Thoracic aorta (tissue), 2 donors: ENCODE data around the gene CUL4A. TPM values are rescaled to one million over a fixed set of nuclear protein-coding genes. Genes with fewer than 3 reads are reported as not detected.

Experiments
- ATAC-seq: fragments of 150-250 bp; one replicate; pipeline ENCODE4 v1.8.0; 2017; ENCODE audit warnings: low read depth; ENCODE audit not compliant: insufficient number of reproducible peaks, low FRiP score
- DNase-seq: peaks from one replicate; pipeline ENCODE4 v3.0.0-alpha.2; 2020; ENCODE audit warnings: low spot score
- H3K27ac ChIP-seq, 2 donors: fragments of 200-600 bp; sonication (generic); 1 replicate in 1 of 2; 2 replicates in 1 of 2; pipeline ENCODE4 v1.5.1; 2016; ENCODE audit warnings: mild to moderate bottlenecking in 2 of 2, moderate library complexity in 2 of 2
- H3K27me3 ChIP-seq: fragments of 200-600 bp; sonication (generic); replicated peaks from 2 replicates; pipeline ENCODE4 v1.6.0; 2016; ENCODE audit warnings: mild to moderate bottlenecking; ENCODE audit not compliant: insufficient read depth
- H3K36me3 ChIP-seq: fragments of 200-600 bp; sonication (generic); one replicate; pipeline ENCODE4 v1.5.1; 2016
- H3K4me1 ChIP-seq, 2 donors: fragments of 200-600 bp; sonication (generic); 1 replicate in 1 of 2; 2 replicates in 1 of 2; pipeline versions ENCODE4 v1.5.1 to v1.6.0; 2016; ENCODE audit warnings: low read depth in 2 of 2, mild to moderate bottlenecking in 1 of 2; ENCODE audit not compliant: control insufficient read depth in 1 of 2
- H3K4me3 ChIP-seq: fragments of 200-600 bp; sonication (generic); 2 replicates; pipeline ENCODE4 v1.5.1; 2016; ENCODE audit warnings: mild to moderate bottlenecking
- H3K9me3 ChIP-seq: fragments of 200-600 bp; sonication (generic); 2 replicates; pipeline ENCODE4 v1.5.1; 2016
- total RNA-seq, 2 donors: library from RNA; depleted of rRNA; stranded (reverse); fragments of >200 nt; gene quantifications; one replicate each; pipeline versions ENCODE4 v1.1.0 to v1.2.3, GENCODE V29; 2016
- TF ChIP-seq, protein P1 (sequence below): fragments of 200-600 bp; sonication (generic); IDR thresholded peaks from one replicate; pipeline ENCODE4 v1.5.1; 2019; ENCODE audit warnings: antibody characterized with exemption

CUL4A gene
- total RNA-seq, 2 donors from 2014 or later: 112 to 156 TPM

DNA sequence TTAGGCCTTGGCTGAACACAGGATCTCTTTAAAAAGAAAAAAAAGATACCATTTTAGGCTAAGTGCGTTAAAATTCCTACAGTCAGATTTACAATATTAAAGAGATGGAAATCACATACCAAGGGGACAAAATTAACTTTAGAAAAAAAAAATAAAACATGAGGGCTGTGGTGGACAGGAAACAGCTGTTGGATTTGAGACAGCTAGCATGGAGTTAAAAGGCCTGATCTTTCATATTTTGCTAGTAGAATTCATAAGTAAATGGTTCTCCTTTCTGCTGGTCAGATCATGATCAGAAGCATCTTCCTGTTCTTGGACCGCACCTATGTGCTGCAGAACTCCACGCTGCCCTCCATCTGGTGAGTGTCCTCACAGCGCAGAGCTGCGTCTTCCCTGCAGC lies 19.7 kb downstream of the CUL4A start:
- DNase-seq (no peak), ATAC-seq (no peak)
- peaks cover 52% of the 10 kb centered on the region for H3K36me3 ChIP-seq

DNA sequence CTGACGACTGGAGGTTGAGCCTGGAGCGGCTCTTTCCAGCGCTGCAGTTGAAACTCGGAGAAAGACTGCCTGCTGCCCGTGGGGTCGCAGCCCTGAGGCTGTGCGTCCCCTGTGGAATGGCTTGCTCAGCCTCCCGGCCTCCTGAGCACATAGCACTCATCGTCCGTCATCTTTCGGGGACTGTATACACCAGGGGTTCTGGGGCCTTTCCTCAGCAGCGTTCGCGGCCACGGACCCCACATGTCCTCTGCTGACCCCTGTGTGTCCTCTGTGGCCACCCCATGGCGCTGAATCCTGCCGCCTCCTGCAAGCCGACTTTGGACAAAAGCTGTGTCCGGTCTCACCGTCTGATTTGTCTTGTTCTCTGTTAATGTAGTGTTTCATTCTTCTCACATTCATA lies 20.4 kb downstream of the CUL4A start:
- H3K36me3 ChIP-seq: peaks cover 45% of the 10 kb centered on the region
- no peak overlapping the region for H3K27ac ChIP-seq
- TF ChIP-seq, protein P1, sequence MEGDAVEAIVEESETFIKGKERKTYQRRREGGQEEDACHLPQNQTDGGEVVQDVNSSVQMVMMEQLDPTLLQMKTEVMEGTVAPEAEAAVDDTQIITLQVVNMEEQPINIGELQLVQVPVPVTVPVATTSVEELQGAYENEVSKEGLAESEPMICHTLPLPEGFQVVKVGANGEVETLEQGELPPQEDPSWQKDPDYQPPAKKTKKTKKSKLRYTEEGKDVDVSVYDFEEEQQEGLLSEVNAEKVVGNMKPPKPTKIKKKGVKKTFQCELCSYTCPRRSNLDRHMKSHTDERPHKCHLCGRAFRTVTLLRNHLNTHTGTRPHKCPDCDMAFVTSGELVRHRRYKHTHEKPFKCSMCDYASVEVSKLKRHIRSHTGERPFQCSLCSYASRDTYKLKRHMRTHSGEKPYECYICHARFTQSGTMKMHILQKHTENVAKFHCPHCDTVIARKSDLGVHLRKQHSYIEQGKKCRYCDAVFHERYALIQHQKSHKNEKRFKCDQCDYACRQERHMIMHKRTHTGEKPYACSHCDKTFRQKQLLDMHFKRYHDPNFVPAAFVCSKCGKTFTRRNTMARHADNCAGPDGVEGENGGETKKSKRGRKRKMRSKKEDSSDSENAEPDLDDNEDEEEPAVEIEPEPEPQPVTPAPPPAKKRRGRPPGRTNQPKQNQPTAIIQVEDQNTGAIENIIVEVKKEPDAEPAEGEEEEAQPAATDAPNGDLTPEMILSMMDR: no peak
- no peak for DNase-seq
- no peaks in the 10 kb centered on the region for H3K4me1 ChIP-seq
- H3K27me3 ChIP-seq: no peaks in the 10 kb centered on the region
- no peaks in the 10 kb centered on the region for H3K9me3 ChIP-seq
- ATAC-seq: no peak
- H3K4me3 ChIP-seq: no peak overlapping the region

More for the DNA sequence above, 19.7 kb downstream of the CUL4A start:
- H3K27ac ChIP-seq: no peak overlapping the region
- H3K4me1 ChIP-seq: no peaks in the 10 kb centered on the region
- TF ChIP-seq, protein P1: no peak
- H3K4me3 ChIP-seq: no peak overlapping the region
- H3K27me3 ChIP-seq: no peaks in the 10 kb centered on the region
- no peaks in the 10 kb centered on the region for H3K9me3 ChIP-seq

DNA sequence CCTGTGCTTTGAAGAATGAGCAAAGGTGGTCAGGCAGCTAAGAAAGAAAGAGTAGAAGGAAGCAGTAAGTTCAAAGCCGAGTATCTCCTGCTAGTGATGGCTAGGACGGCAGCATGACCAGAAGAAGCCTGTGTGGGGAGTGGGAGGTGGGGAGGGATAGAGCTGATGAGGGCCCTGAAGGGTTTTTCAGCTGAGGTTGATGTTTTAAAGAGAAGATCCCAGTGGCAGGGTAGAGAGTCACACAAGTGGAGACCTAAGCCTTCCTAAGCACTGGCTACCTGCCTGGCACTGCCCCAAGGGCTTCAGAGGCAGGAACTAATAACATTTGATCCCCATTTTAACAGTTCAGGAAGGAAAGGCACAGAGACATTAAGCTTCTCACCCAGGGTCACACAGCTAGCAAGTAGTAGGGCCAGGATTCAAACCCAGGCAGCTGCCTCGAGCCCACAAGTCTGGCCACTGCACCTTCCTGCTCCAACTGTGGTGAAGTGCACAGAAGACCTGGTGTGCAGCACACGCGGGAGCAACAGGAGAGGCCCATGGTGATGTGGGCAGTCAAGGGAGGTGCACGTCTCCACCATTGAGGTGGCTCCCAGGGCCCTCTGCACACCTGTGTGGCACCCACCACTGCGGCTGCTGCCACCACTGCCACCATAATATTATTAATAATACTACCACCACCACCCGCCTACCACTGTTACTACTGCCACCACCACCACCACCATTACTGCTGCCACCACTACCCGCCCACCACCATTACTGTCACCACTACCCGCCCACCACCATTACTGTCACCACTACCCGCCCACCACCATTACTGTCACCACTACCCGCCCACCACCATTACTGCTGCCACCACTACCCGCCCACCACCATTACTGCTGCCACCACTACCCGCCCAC lies 22.1 kb downstream of the CUL4A start:
- Histone ChIP-seq H3K27me3 (no peaks in the 10 kb centered on the region), H3K4me1 (no peaks in the 10 kb centered on the region), H3K36me3 (peaks cover 38% of the 10 kb centered on the region), H3K27ac (no peak overlapping the region), H3K4me3 (no peak overlapping the region), H3K9me3 (no peaks in the 10 kb centered on the region)
- ATAC-seq (no peak), DNase-seq (no peak)
- TF ChIP-seq, protein P1: no peak

DNA sequence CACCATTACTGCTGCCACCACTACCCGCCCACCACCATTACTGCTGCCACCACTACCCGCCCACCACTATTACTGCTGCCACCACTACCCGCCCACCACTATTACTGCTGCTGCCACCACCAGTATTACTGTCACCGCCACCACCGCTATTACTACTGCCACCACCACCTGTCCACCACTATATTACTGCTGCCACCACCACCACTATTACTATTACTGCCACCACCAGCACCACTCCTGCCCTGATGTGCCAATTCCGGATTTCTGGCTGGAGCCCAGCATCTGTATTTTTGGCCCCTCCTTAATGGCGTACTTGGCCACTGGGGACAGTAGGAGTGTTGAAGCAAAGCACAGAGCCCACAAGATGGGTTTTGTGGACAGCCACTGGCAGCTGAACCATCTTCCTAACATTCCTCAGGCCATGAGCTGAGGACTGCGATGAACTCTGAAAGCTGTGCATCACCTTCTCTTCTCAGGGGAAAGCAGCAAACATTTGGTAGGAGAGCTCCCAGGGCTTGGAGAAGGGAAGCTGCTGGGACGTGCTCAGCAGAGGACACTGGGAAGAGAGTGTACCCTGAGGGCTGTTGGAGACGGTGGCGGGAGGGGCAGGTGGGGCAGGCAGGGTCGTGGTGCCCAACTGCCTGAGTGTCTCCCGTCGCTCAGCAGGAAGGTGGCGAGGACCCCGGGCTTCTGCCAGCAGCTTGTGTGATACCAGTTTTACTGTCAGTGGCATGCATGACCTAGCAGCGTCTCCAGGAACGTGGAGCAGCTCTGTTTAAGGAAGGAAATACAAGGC lies 23.0 kb downstream of the CUL4A start:
- ATAC-seq: no peak
- Histone ChIP-seq H3K4me1 (no peaks in the 10 kb centered on the region), H3K9me3 (no peaks in the 10 kb centered on the region), H3K36me3 (peaks cover 44% of the 10 kb centered on the region), H3K27ac (no peak overlapping the region), H3K4me3 (no peak overlapping the region), H3K27me3 (no peaks in the 10 kb centered on the region)
- no peak for DNase-seq
- TF ChIP-seq, protein P1: no peak

DNA sequence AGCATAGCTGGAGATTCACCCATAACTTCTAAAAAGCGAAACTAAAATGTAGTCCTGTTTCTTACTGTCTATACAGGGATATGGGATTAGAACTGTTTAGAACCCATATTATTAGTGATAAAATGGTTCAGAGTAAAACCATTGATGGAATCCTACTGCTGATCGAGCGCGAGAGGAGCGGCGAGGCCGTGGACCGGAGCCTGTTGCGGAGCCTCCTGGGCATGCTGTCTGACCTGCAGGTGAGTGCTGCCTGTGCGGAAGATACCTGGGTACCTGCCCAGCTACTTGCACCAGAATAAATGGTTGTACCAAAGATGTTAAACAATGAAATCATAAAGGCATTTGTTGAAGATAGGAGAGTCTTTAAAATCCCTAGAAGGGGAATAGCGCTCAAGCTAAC lies 23.7 kb downstream of the CUL4A start:
- no peaks in the 10 kb centered on the region for H3K27me3 ChIP-seq
- TF ChIP-seq, protein P1: no peak
- ATAC-seq (no peak), DNase-seq (no peak)
- H3K4me1 ChIP-seq: no peaks in the 10 kb centered on the region
- peaks cover 49% of the 10 kb centered on the region for H3K36me3 ChIP-seq
- H3K27ac ChIP-seq: no peak overlapping the region
- H3K4me3 ChIP-seq: no peak overlapping the region
- H3K9me3 ChIP-seq: no peaks in the 10 kb centered on the region
